IMR-90 (cell line): Measurements from ENCODE around the gene LOXL4. TPM values are rescaled to one million over a fixed set of nuclear protein-coding genes. Genes with fewer than 3 reads are reported as not detected.

ENCODE experiments used
- ATAC-seq: fragments of 200-7000 bp; cut with Tn5 transposase; 2 replicates; pipeline ENCODE4 v1.9.1; 2020; ENCODE audit warnings: low read depth, mild to moderate bottlenecking, moderate library complexity
- Bru-seq: library from RNA; stranded (reverse); fragments of 400-500 nt; gene quantifications from one replicate; lab custom pipeline; 2021; lab: Mats Ljungman, UMichigan
- BruChase-seq, 2 experiments: library from RNA; stranded (reverse); fragments of 400-500 nt; gene quantifications; one replicate each; lab custom pipeline; 2021; lab: Mats Ljungman, UMichigan
- BruUV-seq: library from RNA; stranded (reverse); fragments of 400-500 nt; replicated peaks from 2 replicates; lab custom pipeline; 2021; lab: Mats Ljungman, UMichigan
- CTCF ChIA-PET: fragments of 300-600 bp; formaldehyde crosslinking; extraction: SDS; loops from one replicate; lab custom pipeline; 2021; ENCODE audit warnings: antibody characterized with exemption; lab: Yijun Ruan, JAX
- POLR2A ChIA-PET: fragments of 300-600 bp; sonication (Branson Sonifier 250); formaldehyde crosslinking; loops from one replicate; lab custom pipeline; 2022; ENCODE audit warnings: antibody characterized with exemption; ENCODE audit not compliant: unreplicated experiment; lab: Charles Lee
- DNase-seq: peaks from one replicate; pipeline ENCODE4 v3.0.0; 2013
- H2AFZ ChIP-seq: replicated peaks from 2 replicates; pipeline ENCODE3; 2013; ENCODE audit warnings: low read length, mild to moderate bottlenecking; ENCODE audit not compliant: poor library complexity
- H2AK5ac ChIP-seq: 2 replicates; pipeline ENCODE4 v1.6.1; 2013; ENCODE audit warnings: low read depth, low read length, inconsistent platforms
- H2AK9ac ChIP-seq: replicated peaks from 2 replicates; pipeline ENCODE3; 2013; ENCODE audit warnings: mild to moderate bottlenecking, low read depth, low read length, moderate library complexity; ENCODE audit not compliant: poor library complexity
- H2BK120ac ChIP-seq: 2 replicates; pipeline ENCODE4 v1.6.1; 2013; ENCODE audit warnings: low read depth, low read length, inconsistent platforms
- H2BK15ac ChIP-seq: 3 replicates; pipeline ENCODE4 v1.6.1; 2013; ENCODE audit warnings: low read depth, low read length, inconsistent platforms
- H2BK20ac ChIP-seq: 2 replicates; pipeline ENCODE4 v1.6.1; 2013; ENCODE audit warnings: low read depth, mild to moderate bottlenecking, inconsistent platforms, low read length, moderate library complexity
- H2BK5ac ChIP-seq: 2 replicates; pipeline ENCODE4 v1.6.1; 2013; ENCODE audit warnings: mild to moderate bottlenecking, low read depth, low read length, inconsistent platforms; ENCODE audit not compliant: poor library complexity, severe bottlenecking
- H3K14ac ChIP-seq: replicated peaks from 2 replicates; pipeline ENCODE4 v1.6.1; 2013; ENCODE audit warnings: low read depth, low read length, inconsistent platforms
- H3K18ac ChIP-seq: 2 replicates; pipeline ENCODE4 v1.6.1; 2013; ENCODE audit warnings: low read depth, low read length, control low read depth
- H3K23ac ChIP-seq: 2 replicates; pipeline ENCODE4 v1.6.1; 2013; ENCODE audit warnings: low read depth, low read length, inconsistent platforms
- H3K27ac ChIP-seq: 2 replicates; pipeline ENCODE4 v1.5.1; 2013; ENCODE audit warnings: mild to moderate bottlenecking, control low read depth, low read length; ENCODE audit not compliant: insufficient read depth
- H3K27me3 ChIP-seq: 2 replicates; pipeline ENCODE4 v1.6.1; 2013; ENCODE audit warnings: low read length; ENCODE audit not compliant: control insufficient read depth, insufficient read depth
- H3K36me3 ChIP-seq: 2 replicates; pipeline ENCODE4 v1.6.1; 2013; ENCODE audit warnings: low read length, mixed read lengths; ENCODE audit not compliant: control insufficient read depth, insufficient read depth
- H3K4ac ChIP-seq: 2 replicates; pipeline ENCODE4 v1.6.1; 2013; ENCODE audit warnings: low read depth, low read length, inconsistent platforms
- H3K4me1 ChIP-seq: 2 replicates; pipeline ENCODE4 v1.6.1; 2013; ENCODE audit warnings: low read length, mixed read lengths; ENCODE audit not compliant: control insufficient read depth, insufficient read depth
- H3K4me2 ChIP-seq: 2 replicates; pipeline ENCODE4 v1.6.1; 2013; ENCODE audit warnings: low read depth, mild to moderate bottlenecking, control low read depth, low read length, moderate library complexity
- H3K4me3 ChIP-seq: 2 replicates; pipeline ENCODE4 v1.5.1; 2013; ENCODE audit warnings: low read depth, mild to moderate bottlenecking, control low read depth, low read length, moderate library complexity; ENCODE audit not compliant: insufficient read depth
- H3K56ac ChIP-seq: 2 replicates; pipeline ENCODE4 v1.6.1; 2013; ENCODE audit warnings: low read length, inconsistent platforms; ENCODE audit not compliant: insufficient read depth; ENCODE audit errors: extremely low read depth
- H3K79me1 ChIP-seq, 2 experiments: 2 replicates each; pipeline ENCODE4 v1.6.1; 2013; ENCODE audit warnings: low read length in 2 of 2, inconsistent platforms in 1 of 2, low read depth in 1 of 2
- H3K9ac ChIP-seq: 2 replicates; pipeline ENCODE4 v1.6.1; 2013; ENCODE audit warnings: low read depth, low read length, control low read depth
- H3K9me1 ChIP-seq: 2 replicates; pipeline ENCODE4 v1.6.1; 2013; ENCODE audit warnings: low read length, inconsistent platforms; ENCODE audit not compliant: insufficient read depth
- H3K9me3 ChIP-seq: 2 replicates; pipeline ENCODE4 v1.6.1; 2013; ENCODE audit warnings: low read length; ENCODE audit not compliant: control insufficient read depth, insufficient read depth
- H4K20me1 ChIP-seq: 2 replicates; pipeline ENCODE4 v1.6.1; 2013; ENCODE audit warnings: low read length, inconsistent platforms; ENCODE audit not compliant: insufficient read depth
- H4K5ac ChIP-seq: 2 replicates; pipeline ENCODE4 v1.6.1; 2013; ENCODE audit warnings: mild to moderate bottlenecking, low read depth, low read length, control low read depth
- H4K8ac ChIP-seq, 2 experiments: 2 replicates each; pipeline ENCODE4 v1.6.1; 2013; ENCODE audit warnings: low read depth in 2 of 2, low read length in 2 of 2, control low read depth in 1 of 2, inconsistent platforms in 1 of 2
- H4K91ac ChIP-seq: 2 replicates; pipeline ENCODE4 v1.6.1; 2013; ENCODE audit warnings: low read depth, low read length, inconsistent platforms; ENCODE audit not compliant: insufficient read depth
- MAFK ChIP-seq: IDR thresholded peaks from 2 replicates; pipeline ENCODE4 v1.6.1; 2012; ENCODE audit warnings: low read depth, low read length, improper control_type of control experiment
- MAZ ChIP-seq: IDR thresholded peaks from 2 replicates; pipeline ENCODE4 v1.6.1; 2012; ENCODE audit warnings: low read depth, mild to moderate bottlenecking, low read length, improper control_type of control experiment, moderate library complexity, borderline replicate concordance
- WGBS, 2 experiments: methylation state at CpG; one replicate each; pipeline versions ENCODE4 v1.1.5 to v1.1.7; 2013; ENCODE audit warnings: missing lambda C conversion rate in 2 of 2; ENCODE audit not compliant: insufficient read length in 1 of 2; ENCODE audit errors: extremely low coverage in 2 of 2; 5-methylcytosine and 5-hydroxymethylcytosine counted together
- dilution Hi-C: fragments of 300-500 bp; cut with HindIII; formaldehyde crosslinking; loops from one replicate; pipeline ENCODE4 v1.14.3; 2018; ENCODE audit warnings: low sequenced_read_pairs; ENCODE audit not compliant: unreplicated experiment
- in situ Hi-C: fragments of 300-500 bp; cut with MboI; formaldehyde crosslinking; loops from 3 replicates; pipeline ENCODE4 v1.14.3; 2019; ENCODE audit warnings: low sequenced_read_pairs, inconsistent platforms, mixed read lengths
- intact Hi-C: fragments of 100-400 bp; cut with micrococcal nuclease; formaldehyde crosslinking; loops from 2 replicates; pipeline ENCODE4 v1.10.0; 2022
- long read RNA-seq: library from polyadenylated mRNA; unstranded; transcript quantifications from one replicate; pipeline ENCODE4 v2.0.0, GENCODE V29; 2021; ENCODE audit not compliant: unreplicated experiment
- polyA plus RNA-seq, 3 experiments: library from polyadenylated mRNA; depleted of rRNA; stranded (reverse); fragments of >200 nt; gene quantifications; 2 replicates each; pipeline ENCODE4 v1.2.3, GENCODE V29; 2012; ENCODE audit warnings: low replicate concordance in 1 of 3
- total RNA-seq: library from RNA; depleted of rRNA; stranded (reverse); fragments of >200 nt; gene quantifications from 2 replicates; pipeline ENCODE4 v1.2.3, GENCODE V29; 2012; rRNA removed

LOXL4 gene
- total RNA-seq (17.5 and 20.8 TPM in 2 replicates), polyA plus RNA-seq (2012; rRNA removed) (24.9 and 26.7 TPM in 2 replicates), Bru-seq, nascent RNA (percentile 38 among the genes with signal in this experiment), BruChase-seq, experiment 1, labeled RNA remaining after a 6-hour chase (percentile 34 among the genes with signal in this experiment), BruChase-seq, experiment 2, labeled RNA remaining after a 2-hour chase (percentile 36 among the genes with signal in this experiment)
- polyA plus RNA-seq (2012; cell fraction: cytosol; rRNA removed): 26.8 and 38.4 TPM in 2 replicates
- 30.8 and 37.2 TPM in 2 replicates for polyA plus RNA-seq (2012; cell fraction: nucleus; rRNA removed; ENCODE audit: low replicate concordance)
- long read RNA-seq, transcript LOXL4-201 (15 exons, 3,653 nt): major isoform, 21 of 32 reads
- long read RNA-seq, partial matches to known transcripts: 5 of 32 reads
- long read RNA-seq, other reads (novel, unspliced or antisense): 6 of 32 reads

DNA sequence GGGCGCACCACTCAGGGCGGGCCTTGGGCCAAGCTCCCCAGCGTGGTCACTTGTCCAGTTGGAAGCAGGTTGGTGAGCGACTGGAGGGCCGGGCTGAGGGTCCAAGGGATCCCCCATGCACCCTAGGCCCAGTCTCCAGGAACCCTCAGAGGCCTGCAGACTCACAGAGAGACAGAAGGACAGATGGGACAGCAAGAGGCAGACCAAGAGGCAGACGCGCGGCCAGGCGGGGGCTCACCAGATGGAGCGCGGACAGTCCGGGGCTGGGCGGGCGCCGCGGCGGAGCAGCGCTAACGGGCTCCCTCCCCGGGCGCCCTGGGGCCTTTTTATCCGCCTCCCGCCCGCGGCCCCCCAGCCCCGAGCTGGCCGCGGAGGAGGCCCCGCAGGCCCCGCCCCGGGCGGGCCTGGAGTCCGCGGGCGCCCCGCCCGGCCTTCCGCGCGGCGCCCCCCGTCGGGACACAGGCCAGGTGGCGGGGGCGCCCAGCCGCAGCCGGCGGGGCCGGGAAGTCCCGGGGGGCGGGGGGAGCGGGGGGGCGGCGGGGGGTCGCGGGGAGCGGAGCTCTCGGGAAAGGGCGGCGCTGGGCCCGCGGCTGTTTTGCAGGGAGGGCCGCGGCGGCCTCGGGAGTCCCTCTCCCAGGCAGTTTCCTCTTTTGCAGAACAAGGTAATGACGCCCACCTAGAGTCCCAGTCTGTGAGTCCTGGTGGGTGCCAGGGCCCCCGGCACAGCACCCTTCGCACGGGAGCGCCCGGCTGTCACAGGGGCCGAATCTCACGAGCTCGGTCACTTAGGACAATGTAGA is at the start of gene LOXL4:
LOXL4 (minus strand) TSS at position 301 of the 800 bp plus-strand sequence. CDS start 5,175 bp downstream, outside the sequence.
- Histone ChIP-seq H3K36me3 (no peaks in the 10 kb centered on the region), H3K56ac (peak within 1 kb of the TSS; percentile 3; the same call in 1 of the 2 replicates), H4K20me1 (no peaks in the 10 kb centered on the region), H3K4me3 (peak within 1 kb of the TSS; percentile 42), H4K91ac (peak within 1 kb of the TSS; percentile 98), H3K79me1 (peaks cover 0 to 5% of the 10 kb centered on the region in 2 experiments; a peak in 1 of 4 replicates), H4K5ac (peak within 1 kb of the TSS; percentile 96), H2BK20ac (peak within 1 kb of the TSS; percentile 77), H3K14ac (peak within 1 kb of the TSS; percentile 62), H3K27ac (peak within 1 kb of the TSS; percentile 60), H3K4me1 (peaks cover 22% of the 10 kb centered on the region), H2AK9ac (peak within 1 kb of the TSS; percentile 97), H3K27me3 (no peaks in the 10 kb centered on the region; the same call in 1 of the 2 replicates), H2AFZ (peak within 1 kb of the TSS; percentile 94), H2BK15ac (peak within 1 kb of the TSS; percentile 87; the same call in 2 of the 3 replicates), H3K18ac (peak within 1 kb of the TSS; percentile 80), H3K9ac (peak within 1 kb of the TSS; percentile 74), H3K9me1 (peaks cover 15% of the 10 kb centered on the region), H2AK5ac (peak within 1 kb of the TSS; percentile 88), H2BK120ac (peak within 1 kb of the TSS; percentile 93), H3K4me2 (peak within 1 kb of the TSS; percentile 86), H3K4ac (peak within 1 kb of the TSS; percentile 94), H3K23ac (peak within 1 kb of the TSS; percentile 81), H4K8ac (peak within 1 kb of the TSS; percentile 73 to 93), H2BK5ac (peak within 1 kb of the TSS; percentile 19), H3K9me3 (no peaks in the 10 kb centered on the region)
- TF ChIP-seq MAFK (no peak), MAZ (peak; percentile 11; the same call in 1 of the 2 replicates)
- dilution Hi-C loops (no loop called here), intact Hi-C loops (loop anchor here (2.0 kb wide), 1 partner anchor 41 kb away; no protein-coding TSS in a partner anchor), in situ Hi-C loops (no loop called here)
- BruUV-seq: no TSS peak
- POLR2A ChIA-PET: interaction anchor here (0.8 kb wide), 1 partner anchor 41 kb away, joined by 3 read pairs; no protein-coding TSS in a partner anchor
- 8% methylated on average over 33 of the region's 75 CpGs; no CpG with 5 or more reads in 1 of the 2 experiments for WGBS, 2 experiments
- CTCF ChIA-PET: interaction anchor here (0.5 to 1.4 kb wide), 2 partner anchors 42 to 368 kb away, joined by 4 to 5 read pairs; no protein-coding TSS in a partner anchor
- DNase-seq (no peak), ATAC-seq (peak; percentile 60)
